Endothelial cell of umbilical vein (primary cell): ENCODE data around the gene MMS22L. TPM values are rescaled to one million over a fixed set of nuclear protein-coding genes. Genes with fewer than 3 reads are reported as not detected.

Experiments
- BruUV-seq: library from RNA; stranded (reverse); fragments of 400-500 nt; replicated peaks from 2 replicates; lab custom pipeline; 2021; lab: Mats Ljungman, UMichigan
- CTCF ChIA-PET: fragments of 300-600, 350-600 bp; sonication (Branson Sonifier 250); formaldehyde crosslinking; loops from one replicate; lab custom pipeline; 2021; ENCODE audit warnings: antibody characterized with exemption, inconsistent platforms; lab: Charles Lee
- POLR2A ChIA-PET: fragments of 300-600, 350-600 bp; sonication (Branson Sonifier 250); formaldehyde crosslinking; loops from one replicate; lab custom pipeline; 2021; ENCODE audit warnings: antibody characterized with exemption, inconsistent platforms; lab: Charles Lee
- DNase-seq: peaks from one replicate; pipeline ENCODE4 v3.0.0-alpha.2; 2011; ENCODE audit warnings: low read depth, low spot score
- FAIRE-seq: peaks from 2 replicates; lab custom pipeline; 2011; peaks lifted over from hg19 to GRCh38; lab: Jason Lieb, UNC
- H2AFZ ChIP-seq: 2 replicates; pipeline ENCODE4 v1.6.0; 2012; ENCODE audit warnings: low read depth, low read length, control low read depth, inconsistent platforms
- H3K27ac ChIP-seq: 2 replicates; pipeline ENCODE4 v1.5.1; 2011; ENCODE audit warnings: low read depth, mild to moderate bottlenecking, control low read depth, low read length, moderate library complexity; ENCODE audit not compliant: insufficient read depth
- H3K27me3 ChIP-seq, 2 experiments: 2 replicates each; pipeline versions ENCODE4 v1.6.0 to v1.6.1; 2011; ENCODE audit warnings: low read length in 2 of 2, mixed read lengths in 1 of 2; ENCODE audit not compliant: control insufficient read depth in 2 of 2, insufficient read depth in 2 of 2
- H3K36me3 ChIP-seq, 2 experiments: 2 replicates in 1 of 2; 3 replicates in 1 of 2; pipeline ENCODE4 v1.5.1; 2011; ENCODE audit warnings: low read length in 2 of 2, mild to moderate bottlenecking in 1 of 2, moderate library complexity in 1 of 2; ENCODE audit not compliant: control insufficient read depth in 2 of 2, insufficient read depth in 2 of 2; ENCODE audit errors: extremely low read depth in 1 of 2
- H3K4me1 ChIP-seq: 3 replicates; pipeline ENCODE4 v1.5.1; 2011; ENCODE audit warnings: mild to moderate bottlenecking, low read length; ENCODE audit not compliant: control insufficient read depth, insufficient read depth; ENCODE audit errors: extremely low read depth
- H3K4me2 ChIP-seq: 2 replicates; pipeline ENCODE4 v1.6.1; 2011; ENCODE audit warnings: low read length, control low read depth, mixed read lengths; ENCODE audit not compliant: insufficient read depth
- H3K4me3 ChIP-seq, 3 experiments: fragments of 200-600 bp in 1 of 3; sonication (generic), shearing (Covaris generic) in 1 of 3; replicated peaks in 1 of 3; 2 replicates each; pipeline ENCODE4 v1.5.1; 2011 to 2016; ENCODE audit warnings: control low read depth in 3 of 3, low read length in 3 of 3, mild to moderate bottlenecking in 2 of 3, inconsistent platforms in 1 of 3, low read depth in 1 of 3, moderate library complexity in 1 of 3; ENCODE audit not compliant: insufficient read depth in 1 of 3
- H3K79me2 ChIP-seq: 2 replicates; pipeline ENCODE4 v1.6.0; 2012; ENCODE audit warnings: low read length, inconsistent platforms; ENCODE audit not compliant: control insufficient read depth, insufficient read depth
- H3K9ac ChIP-seq: replicated peaks from 2 replicates; pipeline ENCODE3; 2011; ENCODE audit warnings: low read length, control low read depth; ENCODE audit not compliant: insufficient read depth; ENCODE audit errors: extremely low read depth
- H3K9me1 ChIP-seq: replicated peaks from 3 replicates; pipeline ENCODE4 v1.6.0; 2011; ENCODE audit warnings: mild to moderate bottlenecking, low read length; ENCODE audit not compliant: control insufficient read depth, insufficient read depth; ENCODE audit errors: extremely low read depth
- H3K9me3 ChIP-seq: replicated peaks from 2 replicates; pipeline ENCODE4 v1.5.1; 2012; ENCODE audit warnings: low read length, inconsistent platforms; ENCODE audit not compliant: control insufficient read depth, insufficient read depth
- H4K20me1 ChIP-seq: replicated peaks from 2 replicates; pipeline ENCODE3; 2011; ENCODE audit warnings: mild to moderate bottlenecking, low read length; ENCODE audit not compliant: control insufficient read depth, insufficient read depth; ENCODE audit errors: extremely low read depth
- EZH2 ChIP-seq: IDR thresholded peaks from 2 replicates; pipeline ENCODE4 v1.6.1; 2012; ENCODE audit warnings: borderline replicate concordance, low read depth, mild to moderate bottlenecking, moderate library complexity, low read length, inconsistent platforms; ENCODE audit not compliant: severe bottlenecking
- FOS ChIP-seq: IDR thresholded peaks from 2 replicates; pipeline ENCODE4 v1.6.1; 2011; ENCODE audit warnings: mild to moderate bottlenecking, low read length, moderate library complexity, borderline replicate concordance; ENCODE audit not compliant: insufficient read depth
- GATA2 ChIP-seq: IDR thresholded peaks from 2 replicates; pipeline ENCODE4 v1.7.0; 2011; ENCODE audit warnings: low read depth, mild to moderate bottlenecking, moderate library complexity, mixed read lengths, low read length; ENCODE audit not compliant: insufficient read length, insufficient read depth
- JUN ChIP-seq: IDR thresholded peaks from 2 replicates; pipeline ENCODE4 v1.6.1; 2011; ENCODE audit warnings: borderline replicate concordance, low read depth; ENCODE audit not compliant: insufficient read length, insufficient read depth
- MAX ChIP-seq: IDR thresholded peaks from 2 replicates; pipeline ENCODE4 v1.6.1; 2011; ENCODE audit not compliant: insufficient read depth, insufficient read length
- MYC ChIP-seq: IDR thresholded peaks from one replicate; pipeline ENCODE4 v1.6.1; 2011; ENCODE audit warnings: mild to moderate bottlenecking, low read depth, low read length
- POLR2A ChIP-seq: IDR thresholded peaks from 2 replicates; pipeline ENCODE4 v1.6.1; 2012; ENCODE audit warnings: low read depth, mild to moderate bottlenecking, control low read depth, low read length
- POLR2AphosphoS5 ChIP-seq: IDR thresholded peaks from 2 replicates; pipeline ENCODE4 v1.6.1; 2012; ENCODE audit warnings: low read depth, mild to moderate bottlenecking, control low read depth, low read length, moderate library complexity; ENCODE audit not compliant: insufficient read depth
- dilution Hi-C: fragments of 300-500 bp; cut with MboI; formaldehyde crosslinking; loops from one replicate; pipeline ENCODE4 v1.15.0; 2019; ENCODE audit warnings: low sequenced_read_pairs; ENCODE audit not compliant: extremely low pct_ligation_motif_present
- intact Hi-C: fragments of 100-400 bp; cut with micrococcal nuclease; formaldehyde crosslinking; loops from one replicate; pipeline ENCODE4 v1.10.0; 2022
- polyA plus RNA-seq, 4 experiments: library from polyadenylated mRNA; depleted of rRNA in 3 of 4; stranded (reverse) in 3 of 4; unstranded in 1 of 4; fragments of >200 nt; gene quantifications; 2 replicates each; pipeline versions ENCODE4 v1.2.1 to v1.2.3, GENCODE V29; 2011 to 2012; ENCODE audit warnings: missing spikeins in 1 of 4
- total RNA-seq: library from RNA; stranded (reverse); gene quantifications from 2 replicates; pipeline ENCODE4 v1.2.3, GENCODE V29; 2021
- TF ChIP-seq, protein P1 (sequence below), 2 donors: IDR thresholded peaks; 1 replicate in 1 of 2; 2 replicates in 1 of 2; pipeline ENCODE4 v1.5.1; 2011; ENCODE audit warnings: low read length in 2 of 2, mild to moderate bottlenecking in 2 of 2, moderate library complexity in 2 of 2, control low read depth in 1 of 2, inconsistent platforms in 1 of 2, low read depth in 1 of 2; ENCODE audit not compliant: insufficient read depth in 1 of 2; ENCODE audit errors: extremely low read depth in 1 of 2

Gene MMS22L
- total and polyA plus RNA-seq, 2 donors (not counting 3 experiments of a cell fraction or from before 2014, with no cell fraction given): 5.5 to 19.3 TPM

- H3K36me3 ChIP-seq: no peaks in the 10 kb centered on the region
- H3K79me2 ChIP-seq: no peaks in the 10 kb centered on the region
- dilution Hi-C loops (no loop called here), intact Hi-C loops (no loop called here)
- H4K20me1 ChIP-seq: no peaks in the 10 kb centered on the region
- no peaks in the 10 kb centered on the region for H3K4me1 ChIP-seq
- no TSS peak for BruUV-seq
- CTCF ChIA-PET: interaction anchor here (0.8 kb wide), 1 partner anchor 107 kb away, joined by 4 read pairs; no protein-coding TSS in a partner anchor
- DNase-seq: no peak
- no peak overlapping the region for H3K4me2 ChIP-seq
- no peak overlapping the region for H3K4me3 ChIP-seq
- no peak for FAIRE-seq
- H3K9me3 ChIP-seq: no peaks in the 10 kb centered on the region
- TF ChIP-seq POLR2AphosphoS5 (no peak), GATA2 (no peak), EZH2 (no peak), MYC (no peak), JUN (no peak)
- TF ChIP-seq, protein P1, sequence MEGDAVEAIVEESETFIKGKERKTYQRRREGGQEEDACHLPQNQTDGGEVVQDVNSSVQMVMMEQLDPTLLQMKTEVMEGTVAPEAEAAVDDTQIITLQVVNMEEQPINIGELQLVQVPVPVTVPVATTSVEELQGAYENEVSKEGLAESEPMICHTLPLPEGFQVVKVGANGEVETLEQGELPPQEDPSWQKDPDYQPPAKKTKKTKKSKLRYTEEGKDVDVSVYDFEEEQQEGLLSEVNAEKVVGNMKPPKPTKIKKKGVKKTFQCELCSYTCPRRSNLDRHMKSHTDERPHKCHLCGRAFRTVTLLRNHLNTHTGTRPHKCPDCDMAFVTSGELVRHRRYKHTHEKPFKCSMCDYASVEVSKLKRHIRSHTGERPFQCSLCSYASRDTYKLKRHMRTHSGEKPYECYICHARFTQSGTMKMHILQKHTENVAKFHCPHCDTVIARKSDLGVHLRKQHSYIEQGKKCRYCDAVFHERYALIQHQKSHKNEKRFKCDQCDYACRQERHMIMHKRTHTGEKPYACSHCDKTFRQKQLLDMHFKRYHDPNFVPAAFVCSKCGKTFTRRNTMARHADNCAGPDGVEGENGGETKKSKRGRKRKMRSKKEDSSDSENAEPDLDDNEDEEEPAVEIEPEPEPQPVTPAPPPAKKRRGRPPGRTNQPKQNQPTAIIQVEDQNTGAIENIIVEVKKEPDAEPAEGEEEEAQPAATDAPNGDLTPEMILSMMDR (IDR thresholded peaks at IDR 0.05; ENCODE audit: extremely low read depth in 1 of 2, insufficient read depth in 1 of 2, low read depth in 1 of 2, low read length in 2 of 2): no peak
- no peaks in the 10 kb centered on the region for H3K9me1 ChIP-seq
- POLR2A ChIA-PET: no interaction called here
- H3K27ac ChIP-seq: no peak overlapping the region
- peaks cover 2 to 6% of the 10 kb centered on the region in 2 experiments for H3K27me3 ChIP-seq
- no peak overlapping the region for H3K9ac ChIP-seq
- H2AFZ ChIP-seq: no peak overlapping the region
These were observed 39.2 kb upstream of the MMS22L start for GRCh38 chr6:97322226-97322625.

- ChIA-PET CTCF (no interaction called here), POLR2A (no interaction called here)
- Histone ChIP-seq H3K9me1 (no peaks in the 10 kb centered on the region), H3K4me1 (no peaks in the 10 kb centered on the region), H3K27me3 (peaks cover 0 to 4% of the 10 kb centered on the region in 2 experiments), H3K9me3 (no peaks in the 10 kb centered on the region), H3K4me2 (no peak overlapping the region), H3K36me3 (no peaks in the 10 kb centered on the region), H2AFZ (no peak overlapping the region), H3K27ac (no peak overlapping the region), H4K20me1 (no peaks in the 10 kb centered on the region), H3K79me2 (no peaks in the 10 kb centered on the region), H3K9ac (no peak overlapping the region), H3K4me3 (no peak overlapping the region)
- no peak for DNase-seq
- no peak for FAIRE-seq
- no TSS peak for BruUV-seq
- no peak for TF ChIP-seq MAX
- TF ChIP-seq JUN: no peak
- no peak for TF ChIP-seq EZH2
- TF ChIP-seq POLR2AphosphoS5: no peak
- no peak for TF ChIP-seq GATA2
- TF ChIP-seq POLR2A: no peak
- TF ChIP-seq, protein P1 (IDR thresholded peaks at IDR 0.05; ENCODE audit: extremely low read depth in 1 of 2, insufficient read depth in 1 of 2, low read depth in 1 of 2, low read length in 2 of 2): no peak
- no peak for TF ChIP-seq MYC
- TF ChIP-seq FOS: no peak
- dilution Hi-C loops: no loop called here
- intact Hi-C loops: no loop called here
These were observed 34.0 kb upstream of the MMS22L start for GRCh38 chr6:97316978-97317377.
